SK-N-MC (cell line): ENCODE data around the gene KAZN.

Source experiments
- DNase-seq: peaks from one replicate; pipeline ENCODE4 v3.0.0-alpha.2; 2011; ENCODE audit warnings: low read depth, low spot score
- H3K27ac ChIP-seq: fragments of 200-600 bp; sonication (generic); 2 replicates; pipeline ENCODE4 v1.5.1; 2016; ENCODE audit warnings: mixed run types
- H3K36me3 ChIP-seq: fragments of 200-600 bp; sonication (generic); 2 replicates; pipeline ENCODE4 v1.6.1; 2017; ENCODE audit warnings: antibody characterized with exemption, low read length, mixed read lengths; ENCODE audit not compliant: insufficient read depth
- H3K4me3 ChIP-seq: fragments of 200-600 bp; sonication (generic); 2 replicates; pipeline ENCODE4 v1.5.1; 2016
- H3K9ac ChIP-seq: fragments of 200-600 bp; sonication (generic); 2 replicates; pipeline ENCODE4 v1.8.0; 2017; ENCODE audit warnings: mixed run types, mixed read lengths; ENCODE audit not compliant: insufficient read length
- H3K9me3 ChIP-seq: fragments of 200-600 bp; sonication (generic); 2 replicates; pipeline ENCODE4 v1.6.1; 2017; ENCODE audit warnings: low read depth, mild to moderate bottlenecking, antibody characterized with exemption, low read length, moderate library complexity, mixed read lengths
- EZH2 ChIP-seq: fragments of 200-600 bp; sonication (generic); IDR thresholded peaks from one replicate; pipeline ENCODE4 v1.6.1; 2017; ENCODE audit warnings: antibody characterized with exemption
- FOXP2 ChIP-seq: optimal IDR thresholded peaks from 2 replicates; pipeline ENCODE3; 2011; ENCODE audit warnings: mild to moderate bottlenecking, moderate library complexity; ENCODE audit not compliant: insufficient read depth; ENCODE audit errors: extremely low read length, control extremely low read depth
- POLR2AphosphoS5 ChIP-seq: IDR thresholded peaks from 2 replicates; pipeline ENCODE4 v1.6.1; 2012; ENCODE audit warnings: mild to moderate bottlenecking, low read depth, low read length, borderline replicate concordance

KAZN gene

GRCh38 chr1:14733779-14734140 lies 135.3 kb downstream of the KAZN start:
- Histone ChIP-seq H3K9ac (no peak overlapping the region), H3K9me3 (no peaks in the 10 kb centered on the region), H3K4me3 (no peak overlapping the region), H3K36me3 (no peaks in the 10 kb centered on the region), H3K27ac (no peak overlapping the region)
- TF ChIP-seq EZH2 (no peak), POLR2AphosphoS5 (no peak), FOXP2 (no peak)
- DNase-seq, result no peak

DNA sequence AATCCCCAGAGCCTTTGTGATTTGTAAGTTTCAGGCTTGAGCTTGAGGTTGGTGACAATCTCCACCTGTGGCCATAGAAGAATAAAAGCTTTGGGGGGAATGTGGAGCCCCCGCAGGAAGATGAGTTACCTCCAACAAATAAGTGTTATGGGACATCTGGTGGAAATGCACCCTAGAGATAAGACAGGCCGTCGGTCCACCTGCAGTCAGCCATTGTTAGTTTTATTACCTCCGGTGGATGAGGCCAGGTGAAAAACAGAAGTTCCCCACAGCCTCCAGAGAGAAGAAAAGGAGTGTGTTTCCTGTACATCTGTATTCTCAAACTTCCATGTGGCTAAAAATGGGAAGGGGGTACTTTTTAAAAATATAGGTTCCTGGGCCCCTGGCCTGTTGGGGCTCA lies 137.4 kb downstream of the KAZN start:
- Histone ChIP-seq H3K9me3 (no peaks in the 10 kb centered on the region), H3K27ac (no peak overlapping the region), H3K36me3 (no peaks in the 10 kb centered on the region), H3K4me3 (no peak overlapping the region), H3K9ac (no peak overlapping the region)
- no peak for DNase-seq
- TF ChIP-seq EZH2 (no peak), POLR2AphosphoS5 (no peak), FOXP2 (no peak)

DNA sequence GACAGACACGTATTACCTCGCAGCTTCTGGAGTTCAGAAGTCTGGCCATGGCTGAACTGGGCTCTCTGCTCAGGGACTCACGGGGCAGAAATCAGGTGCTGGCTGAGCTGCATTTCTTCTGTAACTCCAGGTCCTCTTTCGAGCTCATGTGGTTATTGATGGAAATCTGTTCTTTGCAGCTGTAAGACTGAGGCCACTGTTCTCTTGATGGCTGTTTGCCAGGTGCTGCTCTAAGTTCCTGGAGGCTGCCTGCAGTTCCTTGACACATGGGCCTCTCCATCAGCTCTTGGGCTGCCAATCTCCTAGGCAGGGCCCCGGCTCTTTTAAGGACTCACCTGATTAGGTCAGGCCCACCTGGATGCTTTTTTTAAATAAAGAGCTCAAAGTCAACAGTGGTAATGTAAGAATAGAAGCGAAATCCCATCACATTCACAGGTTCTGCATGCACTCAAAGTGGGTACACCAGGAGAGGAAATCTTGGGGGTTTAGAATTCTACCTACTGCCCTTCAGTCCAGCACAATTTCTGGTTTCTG lies 139.1 kb downstream of the KAZN start:
- Histone ChIP-seq H3K9me3 (no peaks in the 10 kb centered on the region), H3K9ac (no peak overlapping the region), H3K36me3 (no peaks in the 10 kb centered on the region), H3K4me3 (no peak overlapping the region), H3K27ac (no peak overlapping the region)
- TF ChIP-seq FOXP2 (no peak), POLR2AphosphoS5 (no peak), EZH2 (no peak)
- no peak for DNase-seq

GRCh38 chr1:14738235-14738634 lies 139.8 kb downstream of the KAZN start:
- Histone ChIP-seq H3K27ac (no peak overlapping the region), H3K9ac (no peak overlapping the region), H3K4me3 (no peak overlapping the region), H3K9me3 (no peaks in the 10 kb centered on the region), H3K36me3 (no peaks in the 10 kb centered on the region)
- TF ChIP-seq FOXP2 (no peak), EZH2 (no peak), POLR2AphosphoS5 (no peak)
- DNase-seq, result no peak

DNA sequence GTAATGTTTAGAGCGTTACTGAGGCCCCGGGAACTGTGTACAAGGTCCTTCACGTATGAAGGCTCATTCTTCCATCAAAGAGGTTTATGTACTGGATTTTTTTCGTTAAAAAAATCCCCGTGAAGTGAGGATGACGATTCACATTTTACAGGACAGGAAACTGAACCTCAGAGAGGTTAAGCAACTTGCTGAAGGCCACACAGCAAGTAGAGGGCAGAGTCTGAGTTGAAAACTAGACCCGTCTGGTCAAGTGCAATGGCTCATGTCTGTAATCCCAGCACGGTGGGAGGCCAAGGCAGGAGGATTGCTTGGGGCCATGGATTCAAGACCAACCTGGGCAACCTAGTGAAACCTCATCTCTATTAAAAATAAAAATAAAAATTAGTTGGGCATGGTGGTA lies 140.2 kb downstream of the KAZN start:
- Histone ChIP-seq H3K4me3 (no peak overlapping the region), H3K36me3 (no peaks in the 10 kb centered on the region), H3K9me3 (no peaks in the 10 kb centered on the region), H3K27ac (no peak overlapping the region), H3K9ac (no peak overlapping the region)
- DNase-seq, result no peak
- TF ChIP-seq POLR2AphosphoS5, result no peak
- TF ChIP-seq EZH2, result no peak
- no peak for TF ChIP-seq FOXP2

- no peak overlapping the region for H3K27ac ChIP-seq
- DNase-seq, result no peak
- H3K9me3 ChIP-seq, result no peaks in the 10 kb centered on the region
Measured at GRCh38 chr1:14739082-14739832, 140.8 kb downstream of the KAZN start.

DNA sequence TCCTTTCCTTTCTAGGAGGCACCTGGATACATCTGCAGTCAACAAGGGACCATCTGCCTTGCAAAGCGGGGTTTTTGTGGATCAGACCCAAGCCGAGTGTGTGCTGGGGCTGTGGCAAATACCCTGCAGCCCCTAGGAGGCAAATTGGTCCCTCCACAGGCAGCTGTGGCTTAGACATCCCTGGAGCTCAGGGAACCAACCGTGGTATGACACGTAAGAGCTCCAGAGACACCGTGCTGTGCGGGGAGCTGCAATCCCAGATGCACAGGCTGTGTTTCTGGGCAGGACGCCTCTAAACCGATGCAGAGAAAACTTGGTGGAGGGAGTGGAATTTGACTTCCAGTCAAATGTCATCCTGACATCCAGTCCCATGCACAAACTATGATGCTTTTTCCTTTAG lies 141.5 kb downstream of the KAZN start:
- TF ChIP-seq FOXP2, result no peak
- TF ChIP-seq EZH2, result no peak
- TF ChIP-seq POLR2AphosphoS5, result no peak
- no peak for DNase-seq

More at GRCh38 chr1:14739082-14739832, 140.8 kb downstream of the KAZN start:
- H3K9ac ChIP-seq, result no peak overlapping the region
- H3K4me3 ChIP-seq, result no peak overlapping the region
- TF ChIP-seq FOXP2, result no peak
- no peak for TF ChIP-seq EZH2
- TF ChIP-seq POLR2AphosphoS5, result no peak
- no peaks in the 10 kb centered on the region for H3K36me3 ChIP-seq

GRCh38 chr1:14741082-14741481 lies 142.6 kb downstream of the KAZN start:
- no peak for DNase-seq
- TF ChIP-seq POLR2AphosphoS5 (no peak), EZH2 (no peak), FOXP2 (no peak)
- Histone ChIP-seq H3K9ac (no peak overlapping the region), H3K36me3 (no peaks in the 10 kb centered on the region), H3K27ac (no peak overlapping the region), H3K4me3 (no peak overlapping the region), H3K9me3 (no peaks in the 10 kb centered on the region)

More for the DNA sequence above, 141.5 kb downstream of the KAZN start:
- Histone ChIP-seq H3K4me3 (no peak overlapping the region), H3K9me3 (no peaks in the 10 kb centered on the region), H3K9ac (no peak overlapping the region), H3K36me3 (no peaks in the 10 kb centered on the region), H3K27ac (no peak overlapping the region)
